SK-MEL-5 (cell line): ENCODE results near the gene JAGN1. TPM values are rescaled to one million over a fixed set of nuclear protein-coding genes. Genes with fewer than 3 reads are reported as not detected.

Source experiments
- DNase-seq: peaks from one replicate; pipeline ENCODE4 v3.0.0-alpha.2; 2016; ENCODE audit warnings: low read depth, low spot score
- in situ Hi-C: cut with HindIII; loops from 2 replicates; pipeline ENCODE4 v1.10.0; 2016; ENCODE audit warnings: low sequenced_read_pairs, high pct_unique_total_duplicates, low pct_unique_long_range_greater_than_20kb
- total RNA-seq: library from RNA; depleted of rRNA; stranded (reverse); fragments of >200 nt; shearing (Covaris generic); gene quantifications from 2 replicates; pipeline ENCODE4 v1.2.3, GENCODE V29; 2014

The JAGN1 gene
- total RNA-seq, 1 experiment from 2014 or later = 42.9 TPM

DNA sequence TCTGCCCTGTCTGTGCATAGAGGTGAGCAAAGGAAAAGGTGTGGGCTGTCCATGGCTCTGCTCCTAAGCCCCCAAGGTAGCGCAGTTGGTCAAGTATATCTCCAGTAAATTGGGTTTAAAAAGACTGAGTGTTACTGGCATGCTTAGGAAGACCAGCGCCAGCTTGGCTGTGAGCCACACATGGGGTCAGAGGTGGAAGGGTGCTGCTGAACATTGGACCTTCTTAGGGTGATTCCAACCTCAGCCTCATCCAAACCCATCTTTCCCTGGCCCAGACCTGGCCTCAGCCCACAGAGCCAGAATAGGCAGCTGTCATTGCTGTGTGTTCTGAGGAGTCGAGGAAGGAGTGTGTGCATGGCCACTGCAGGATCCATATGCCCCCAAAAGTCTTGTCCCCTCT lies 17.9 kb downstream of the JAGN1 start:
- in situ Hi-C loops = no loop called here
- DNase-seq = no peak

DNA sequence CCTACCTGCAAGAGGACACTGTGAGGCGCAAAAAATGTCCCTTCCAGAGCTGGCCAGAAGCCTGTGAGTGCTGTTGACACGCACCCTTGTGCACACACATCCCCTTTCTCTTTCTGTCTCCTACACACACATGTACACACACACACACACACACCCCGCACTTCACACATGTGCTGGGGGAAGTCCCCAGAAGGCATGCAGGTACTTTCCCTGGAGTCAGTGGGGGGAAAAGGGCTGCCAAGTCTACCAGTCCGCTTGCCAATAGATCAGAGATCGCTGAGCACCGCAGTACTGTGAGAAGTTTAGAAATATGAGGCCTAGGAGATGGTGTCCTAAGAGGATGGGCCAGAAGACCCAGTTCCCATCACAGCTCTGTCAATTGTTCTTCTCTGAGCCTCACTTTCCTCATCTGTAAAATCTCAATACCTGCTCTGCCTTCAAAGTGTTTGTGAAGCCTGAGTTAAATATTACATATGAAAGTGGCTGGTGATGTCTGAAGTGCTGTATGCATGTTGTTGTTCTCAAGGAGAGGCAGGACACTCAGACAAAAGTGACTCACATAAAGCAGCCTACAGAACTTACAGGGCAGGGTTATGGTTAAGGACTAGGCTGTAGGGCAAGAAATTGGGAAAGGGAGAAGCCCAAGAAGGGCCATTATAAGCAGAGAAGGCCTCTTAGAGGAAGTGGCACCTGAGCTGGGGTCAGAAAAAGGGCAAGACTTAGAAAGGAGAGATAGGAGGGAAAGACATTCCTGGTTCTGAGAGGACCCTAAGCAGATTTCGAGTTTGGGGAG lies 19.0 kb downstream of the JAGN1 start:
- in situ Hi-C loops = no loop called here
- DNase-seq = no peak

DNA sequence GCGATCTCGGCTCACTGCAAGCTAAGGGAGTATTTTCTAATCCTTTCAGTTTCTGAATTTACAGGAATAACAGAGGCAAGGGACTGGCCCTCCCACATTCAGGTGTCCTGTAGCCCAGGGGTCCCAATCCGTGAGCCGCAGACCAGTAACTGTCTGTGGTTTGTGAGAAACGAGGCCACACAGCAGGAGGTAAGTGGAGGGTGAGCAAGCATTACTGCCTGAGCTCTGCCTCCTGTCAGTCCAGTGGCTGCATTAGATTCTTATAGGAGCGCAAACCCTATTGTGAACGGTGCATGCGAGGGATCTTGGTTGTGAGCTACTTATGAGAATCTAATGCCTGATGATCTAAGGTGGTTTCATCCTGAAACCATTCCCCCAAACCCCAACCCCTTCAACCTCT lies 21.5 kb downstream of the JAGN1 start:
- in situ Hi-C loops = no loop called here

DNA sequence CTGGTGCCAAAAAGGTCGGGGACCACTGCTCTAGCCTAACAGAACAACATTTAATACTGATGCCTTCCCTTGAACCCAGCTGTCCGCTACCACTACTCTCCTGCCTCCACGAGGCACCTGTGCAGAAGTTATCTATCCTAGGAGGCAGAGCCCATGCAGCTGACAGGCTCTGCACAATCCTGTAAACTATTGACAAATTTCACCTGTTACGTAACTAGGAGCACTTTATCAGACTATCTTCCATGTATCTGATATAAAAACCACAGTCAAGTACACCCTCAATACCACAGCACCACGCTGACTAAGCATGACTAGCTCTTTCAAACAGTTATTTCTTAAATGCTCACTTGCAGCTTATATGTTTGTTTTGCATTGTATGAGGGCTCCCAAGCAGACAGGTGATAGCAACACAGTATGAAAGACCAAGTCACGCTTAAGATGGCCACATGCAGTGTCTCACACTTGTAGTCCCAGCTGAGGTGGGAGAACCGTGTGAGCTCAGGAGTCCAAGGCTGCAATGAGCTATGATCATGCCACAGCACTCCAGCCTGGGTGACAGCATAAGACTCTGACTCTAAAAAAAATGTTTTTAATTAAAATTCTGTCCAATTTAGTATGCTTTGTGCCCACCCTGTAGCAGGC lies 22.0 kb downstream of the JAGN1 start:
- in situ Hi-C loops = no loop called here
- DNase-seq = no peak

More for the DNA sequence above, 21.5 kb downstream of the JAGN1 start:
- DNase-seq = no peak

DNA sequence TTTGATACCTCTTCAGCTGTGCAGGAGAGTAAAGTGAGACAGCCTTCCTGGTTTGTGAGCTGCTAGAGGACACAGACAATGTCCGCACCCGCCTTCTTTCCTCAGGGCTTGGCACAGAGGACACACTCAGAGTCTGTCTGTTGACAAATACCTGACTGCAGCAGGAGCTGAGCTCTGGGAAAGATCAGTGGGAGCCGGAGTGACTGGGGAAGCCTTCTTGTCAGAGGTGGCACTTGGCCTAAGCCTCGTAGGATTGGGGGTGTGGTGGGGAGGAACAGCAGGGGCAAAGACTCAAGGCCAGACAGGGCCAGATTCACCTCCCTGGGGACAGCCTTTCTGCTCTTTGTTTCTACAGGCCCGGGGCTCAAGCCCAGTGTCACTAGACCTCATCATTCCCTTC lies 23.2 kb downstream of the JAGN1 start:
- in situ Hi-C loops = no loop called here
- no peak for DNase-seq

DNA sequence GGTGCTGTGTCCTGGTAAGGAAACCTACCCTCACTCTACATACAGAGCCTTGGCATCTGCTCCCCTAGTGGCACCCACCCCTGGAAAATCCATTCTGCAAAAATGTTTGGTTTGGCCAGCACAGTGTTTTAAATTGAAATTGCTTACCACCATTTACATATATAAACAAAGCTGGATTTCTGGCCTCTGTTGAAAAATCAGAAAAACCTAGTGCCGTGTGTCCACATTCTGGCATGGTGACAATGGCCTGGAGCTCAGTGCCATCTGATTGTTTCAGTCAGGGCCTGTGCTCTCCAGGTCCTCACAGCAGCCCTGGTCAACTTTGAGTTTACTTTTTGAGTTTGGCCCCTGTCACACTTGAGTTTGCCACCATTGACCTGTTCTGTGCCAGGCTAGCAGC lies 23.6 kb downstream of the JAGN1 start:
- in situ Hi-C loops = no loop called here
- no peak for DNase-seq

DNA sequence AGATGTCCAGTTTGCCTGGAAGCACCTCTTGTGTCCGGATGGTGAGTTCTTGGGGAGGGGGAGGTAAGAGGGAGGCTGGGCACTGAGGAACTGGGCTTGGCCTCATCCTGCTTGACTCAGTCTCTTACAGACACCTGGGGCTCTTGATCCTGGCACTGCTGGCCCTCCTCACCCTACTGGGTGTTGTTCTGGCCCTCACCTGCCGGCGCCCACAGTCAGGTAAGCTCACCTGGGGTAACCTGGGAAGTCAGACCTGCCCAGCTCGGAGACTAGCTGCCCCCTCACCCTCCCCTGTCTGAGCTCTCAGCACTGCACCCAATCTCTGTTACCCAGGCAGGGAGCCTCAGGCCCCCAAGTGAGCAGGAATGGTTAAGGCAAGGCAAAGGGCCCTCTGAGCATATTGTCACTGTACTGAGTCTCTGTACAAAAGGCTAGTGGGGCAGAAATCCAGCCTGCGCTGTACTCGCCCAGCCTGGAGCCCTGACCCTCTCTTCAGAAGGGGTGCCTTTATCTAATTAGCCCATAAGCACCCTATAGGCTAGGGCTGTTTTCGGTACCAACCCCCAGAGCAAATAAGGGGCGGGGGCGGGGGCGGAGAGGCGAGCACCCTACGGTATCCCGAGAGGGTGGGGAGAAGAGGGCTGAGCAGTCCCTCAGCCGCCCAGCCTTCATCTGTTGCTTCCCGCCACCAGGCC lies 24.3 kb downstream of the JAGN1 start:
- in situ Hi-C loops = no loop called here
- no peak for DNase-seq

DNA sequence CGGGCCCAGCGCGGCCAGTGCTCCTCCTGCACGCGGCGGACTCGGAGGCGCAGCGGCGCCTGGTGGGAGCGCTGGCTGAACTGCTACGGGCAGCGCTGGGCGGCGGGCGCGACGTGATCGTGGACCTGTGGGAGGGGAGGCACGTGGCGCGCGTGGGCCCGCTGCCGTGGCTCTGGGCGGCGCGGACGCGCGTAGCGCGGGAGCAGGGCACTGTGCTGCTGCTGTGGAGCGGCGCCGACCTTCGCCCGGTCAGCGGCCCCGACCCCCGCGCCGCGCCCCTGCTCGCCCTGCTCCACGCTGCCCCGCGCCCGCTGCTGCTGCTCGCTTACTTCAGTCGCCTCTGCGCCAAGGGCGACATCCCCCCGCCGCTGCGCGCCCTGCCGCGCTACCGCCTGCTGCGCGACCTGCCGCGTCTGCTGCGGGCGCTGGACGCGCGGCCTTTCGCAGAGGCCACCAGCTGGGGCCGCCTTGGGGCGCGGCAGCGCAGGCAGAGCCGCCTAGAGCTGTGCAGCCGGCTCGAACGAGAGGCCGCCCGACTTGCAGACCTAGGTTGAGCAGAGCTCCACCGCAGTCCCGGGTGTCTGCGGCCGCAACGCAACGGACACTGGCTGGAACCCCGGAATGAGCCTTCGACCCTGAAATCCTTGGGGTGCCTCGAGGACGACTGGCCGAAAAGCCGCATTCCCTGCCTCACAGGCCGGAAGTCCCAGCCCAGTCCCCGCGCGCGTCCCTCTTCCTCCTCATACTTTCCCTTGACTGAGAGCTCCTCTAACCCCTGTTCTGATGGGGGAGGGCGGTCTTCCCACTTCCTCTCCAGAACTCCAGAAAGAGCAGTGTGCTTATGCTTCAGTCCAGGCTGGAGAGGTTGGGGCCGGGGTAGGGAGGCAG lies 25.1 kb downstream of the JAGN1 start:
- in situ Hi-C loops = no loop called here
- DNase-seq = peak; percentile 32

DNA sequence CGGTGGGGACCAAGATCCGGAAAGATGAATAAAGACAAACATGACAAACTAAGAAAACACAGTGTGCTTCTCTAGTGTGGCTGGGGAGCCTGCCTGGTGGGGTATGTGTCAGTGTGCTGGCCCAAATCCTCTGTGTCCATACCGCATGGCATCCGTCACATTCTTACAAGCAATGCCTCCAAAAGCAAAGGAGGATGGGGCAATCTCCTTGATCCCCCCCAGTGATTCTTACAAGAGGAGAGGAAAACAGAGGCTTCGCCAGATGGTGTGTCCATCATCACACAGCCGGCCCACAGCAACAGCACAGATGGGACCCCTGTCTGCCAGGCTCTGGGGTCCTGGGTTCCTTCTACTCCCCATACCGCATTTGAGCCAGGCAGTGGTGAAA lies 25.9 kb downstream of the JAGN1 start:
- in situ Hi-C loops = no loop called here
- no peak for DNase-seq

DNA sequence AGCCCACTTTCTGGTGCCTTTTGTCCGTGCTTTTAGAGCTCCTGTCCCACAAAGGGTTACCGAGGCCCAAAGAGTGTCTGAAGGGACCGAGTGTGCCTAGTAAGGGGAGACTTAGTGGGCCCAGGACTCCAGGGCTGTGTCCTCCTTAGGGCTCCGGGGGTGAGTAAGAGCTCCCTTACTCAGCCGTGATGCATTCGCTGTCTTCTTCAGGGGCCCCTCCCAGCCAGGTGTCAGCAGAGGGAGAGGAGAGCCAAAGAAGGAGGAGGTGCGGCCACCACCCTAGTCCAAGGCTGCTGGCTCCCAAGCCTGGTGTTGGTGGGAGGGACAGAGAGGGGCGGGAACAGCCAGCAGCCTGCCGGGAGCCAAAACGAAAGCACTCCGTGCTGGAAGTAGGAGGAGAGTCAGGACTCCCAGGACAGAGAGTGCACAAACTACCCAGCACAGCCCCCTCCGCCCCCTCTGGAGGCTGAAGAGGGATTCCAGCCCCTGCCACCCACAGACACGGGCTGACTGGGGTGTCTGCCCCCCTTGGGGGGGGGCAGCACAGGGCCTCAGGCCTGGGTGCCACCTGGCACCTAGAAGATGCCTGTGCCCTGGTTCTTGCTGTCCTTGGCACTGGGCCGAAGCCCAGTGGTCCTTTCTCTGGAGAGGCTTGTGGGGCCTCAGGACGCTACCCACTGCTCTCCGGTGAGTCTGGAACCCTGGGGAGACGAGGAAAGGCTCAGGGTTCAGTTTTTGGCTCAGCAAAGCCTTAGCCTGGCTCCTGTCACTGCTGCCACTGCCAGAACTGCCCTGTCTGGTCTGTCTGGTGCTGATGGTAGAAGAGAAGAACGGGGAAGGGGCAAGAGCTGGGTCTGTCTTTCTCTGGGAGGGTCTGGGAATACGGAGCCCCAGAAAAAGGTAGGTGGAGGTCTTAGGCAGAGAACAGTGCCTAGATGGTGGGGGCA lies 26.6 kb downstream of the JAGN1 start, which contains the start of gene IL17RC:
TSS of gene IL17RC (plus strand) at position 365 of the 947 bp plus-strand sequence. CDS start at position 583, 218 bp downstream.
- DNase-seq = peak; percentile 81
- in situ Hi-C loops = no loop called here

DNA sequence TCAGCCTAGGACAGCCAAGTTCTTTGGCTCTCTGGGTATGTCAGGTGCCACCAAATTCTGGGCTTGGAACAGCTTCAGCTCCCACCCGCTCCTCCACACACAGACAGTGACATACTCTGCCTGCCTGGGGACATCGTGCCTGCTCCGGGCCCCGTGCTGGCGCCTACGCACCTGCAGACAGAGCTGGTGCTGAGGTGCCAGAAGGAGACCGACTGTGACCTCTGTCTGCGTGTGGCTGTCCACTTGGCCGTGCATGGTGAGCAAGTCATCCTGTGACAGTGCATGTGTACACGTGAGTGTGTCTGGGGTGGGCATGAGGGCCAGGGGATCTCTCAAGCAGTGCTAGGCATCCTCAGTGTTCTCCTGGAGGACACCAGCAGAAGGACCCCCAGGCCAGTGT lies 27.4 kb downstream of the JAGN1 start:
- no peak for DNase-seq
- in situ Hi-C loops = no loop called here

DNA sequence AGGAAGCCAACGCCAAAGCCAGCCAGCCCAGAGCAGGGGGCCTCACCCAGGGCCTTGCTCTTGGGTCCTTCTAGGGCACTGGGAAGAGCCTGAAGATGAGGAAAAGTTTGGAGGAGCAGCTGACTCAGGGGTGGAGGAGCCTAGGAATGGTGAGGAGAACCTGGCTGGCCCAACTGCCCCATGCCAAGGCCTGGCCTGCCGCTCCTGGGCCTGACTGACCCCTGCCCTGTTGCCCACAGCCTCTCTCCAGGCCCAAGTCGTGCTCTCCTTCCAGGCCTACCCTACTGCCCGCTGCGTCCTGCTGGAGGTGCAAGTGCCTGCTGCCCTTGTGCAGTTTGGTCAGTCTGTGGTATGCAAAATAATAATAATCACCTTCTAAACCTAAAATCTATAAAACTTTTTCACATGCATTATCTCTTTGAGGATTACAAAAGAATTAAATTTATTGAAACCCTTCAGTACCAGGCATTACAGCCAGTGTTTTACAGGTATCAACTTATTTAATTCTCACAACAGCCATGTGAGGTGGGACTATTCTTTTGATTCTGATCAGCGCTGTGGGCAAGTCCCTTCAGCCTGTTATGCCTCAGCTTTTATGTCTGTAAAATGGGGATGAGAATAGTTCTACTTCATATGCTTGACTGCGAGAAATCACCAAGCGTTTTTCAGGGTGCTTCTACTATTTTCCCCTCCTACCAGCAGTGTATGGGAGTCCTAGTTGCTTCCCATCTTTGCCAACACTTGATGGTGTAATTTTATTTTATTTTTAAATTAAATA lies 28.0 kb downstream of the JAGN1 start:
- in situ Hi-C loops = no loop called here
- DNase-seq = no peak

DNA sequence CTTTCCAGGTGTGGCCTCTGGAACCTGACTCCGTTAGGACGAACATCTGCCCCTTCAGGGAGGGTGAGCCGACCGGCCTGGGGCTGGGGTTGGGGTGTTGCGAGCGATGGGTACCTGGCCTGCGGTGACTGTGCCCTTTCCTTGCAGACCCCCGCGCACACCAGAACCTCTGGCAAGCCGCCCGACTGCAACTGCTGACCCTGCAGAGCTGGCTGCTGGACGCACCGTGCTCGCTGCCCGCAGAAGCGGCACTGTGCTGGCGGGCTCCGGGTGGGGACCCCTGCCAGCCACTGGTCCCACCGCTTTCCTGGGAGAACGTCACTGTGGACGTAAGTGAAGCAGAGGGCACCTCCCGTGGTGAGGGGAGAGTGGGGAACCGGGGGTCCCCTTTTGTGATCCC lies 37.7 kb downstream of the JAGN1 start:
- in situ Hi-C loops = no loop called here
- DNase-seq = no peak

DNA sequence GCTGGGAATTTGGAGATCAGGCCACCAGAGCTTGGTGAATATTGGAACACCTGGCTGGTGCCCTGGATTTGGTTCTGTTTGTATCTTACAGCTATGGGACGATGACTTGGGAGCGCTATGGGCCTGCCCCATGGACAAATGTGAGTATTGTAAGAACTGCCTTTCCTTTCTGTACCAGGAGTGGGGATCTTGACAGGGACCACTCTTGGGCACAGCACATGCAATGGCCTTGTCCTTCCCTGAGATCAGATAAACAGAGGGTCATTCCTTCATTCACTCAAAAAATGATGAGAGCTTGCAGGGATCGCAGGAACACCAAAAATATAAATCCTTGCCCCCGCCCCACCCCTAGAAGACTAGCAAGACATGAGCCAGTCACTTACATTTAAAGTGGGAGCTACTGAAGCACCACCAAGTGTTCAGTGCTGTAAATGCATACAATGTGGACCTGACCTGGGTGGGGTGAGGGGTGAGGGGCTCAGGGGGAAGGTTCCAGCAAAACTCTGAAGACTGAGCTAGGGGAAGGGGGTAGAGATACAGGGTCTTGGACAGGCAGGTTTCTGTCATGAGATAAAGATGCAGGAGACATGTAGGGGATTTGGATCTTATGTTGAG lies 40.5 kb downstream of the JAGN1 start:
- in situ Hi-C loops = no loop called here
- peak; percentile 50 for DNase-seq

DNA sequence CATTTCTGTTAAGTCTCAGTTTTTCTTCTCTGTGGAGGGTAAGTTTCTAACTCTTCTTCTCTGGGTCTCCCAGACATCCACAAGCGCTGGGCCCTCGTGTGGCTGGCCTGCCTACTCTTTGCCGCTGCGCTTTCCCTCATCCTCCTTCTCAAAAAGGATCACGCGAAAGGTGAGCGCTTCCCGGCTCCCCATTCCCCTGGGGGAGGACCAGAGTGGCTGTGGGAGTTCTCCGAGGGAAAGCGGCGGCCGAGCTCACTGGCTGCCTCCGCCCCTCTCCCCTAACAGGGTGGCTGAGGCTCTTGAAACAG lies 42.1 kb downstream of the JAGN1 start:
- no peak for DNase-seq
- in situ Hi-C loops = no loop called here
